ENCODE measurements around the gene SMARCB1.

SMARCB1 gene

DNA sequence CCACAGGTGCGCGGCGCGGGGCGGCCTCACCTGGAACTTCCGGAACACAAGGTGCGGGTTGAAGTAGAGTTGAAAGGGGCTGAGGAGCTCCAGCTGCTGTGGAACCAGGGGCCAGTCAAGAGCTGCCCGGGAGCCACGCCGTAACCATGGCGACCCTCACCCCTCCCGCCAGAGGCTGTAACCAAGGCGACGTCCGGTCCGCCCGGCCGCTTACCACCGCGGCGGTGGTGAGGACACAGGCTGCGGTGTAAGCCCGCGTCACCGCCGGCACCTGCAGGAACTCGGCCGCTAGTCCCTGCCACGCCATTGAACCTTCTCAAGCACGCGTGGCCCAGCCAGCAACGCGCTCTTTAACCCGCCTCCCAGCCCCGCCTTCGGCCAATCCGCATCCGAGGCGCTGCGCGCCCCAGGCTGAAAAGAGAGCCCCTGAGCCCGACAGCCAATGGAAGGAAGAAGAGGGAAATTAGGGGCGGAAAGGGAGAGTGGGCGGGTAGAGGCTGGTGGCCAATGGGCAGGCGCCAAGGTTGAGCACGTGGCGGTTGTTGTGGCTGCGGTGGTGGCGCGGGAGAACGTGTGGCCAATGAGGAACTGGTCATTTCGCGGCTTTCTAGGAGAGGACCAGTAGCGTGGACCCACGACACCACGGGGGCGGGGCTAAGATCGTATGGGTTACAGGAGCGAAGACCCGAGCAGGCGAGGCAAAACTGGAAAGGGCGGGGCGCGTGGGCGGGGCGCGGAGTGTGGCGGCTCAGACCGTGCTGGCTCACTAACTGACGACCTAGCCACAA, 52.1 kb downstream of the SMARCB1 start, which contains the start of gene DERL3:
Gene DERL3, minus strand, starts transcription at position 326 of the 788 bp plus-strand sequence. Its CDS starts 19 bp downstream, at position 307.
- TF ChIP-seq POLR2AphosphoS5 (IDR thresholded peaks at IDR 0.05; ENCODE audit: low read depth, low read length) (no peak), SIN3A (IDR thresholded peaks at IDR 0.05; ENCODE audit: borderline replicate concordance, insufficient read depth, low read length) (no peak), FOXP2 (optimal IDR thresholded peaks at IDR 0.05; ENCODE audit: borderline replicate concordance, extremely low read depth, extremely low read length, insufficient read depth) (peak; percentile 16), TAF1 (IDR thresholded peaks at IDR 0.05; ENCODE audit: borderline replicate concordance, insufficient read depth, low read length) (no peak)
- TF ChIP-seq, protein P1, sequence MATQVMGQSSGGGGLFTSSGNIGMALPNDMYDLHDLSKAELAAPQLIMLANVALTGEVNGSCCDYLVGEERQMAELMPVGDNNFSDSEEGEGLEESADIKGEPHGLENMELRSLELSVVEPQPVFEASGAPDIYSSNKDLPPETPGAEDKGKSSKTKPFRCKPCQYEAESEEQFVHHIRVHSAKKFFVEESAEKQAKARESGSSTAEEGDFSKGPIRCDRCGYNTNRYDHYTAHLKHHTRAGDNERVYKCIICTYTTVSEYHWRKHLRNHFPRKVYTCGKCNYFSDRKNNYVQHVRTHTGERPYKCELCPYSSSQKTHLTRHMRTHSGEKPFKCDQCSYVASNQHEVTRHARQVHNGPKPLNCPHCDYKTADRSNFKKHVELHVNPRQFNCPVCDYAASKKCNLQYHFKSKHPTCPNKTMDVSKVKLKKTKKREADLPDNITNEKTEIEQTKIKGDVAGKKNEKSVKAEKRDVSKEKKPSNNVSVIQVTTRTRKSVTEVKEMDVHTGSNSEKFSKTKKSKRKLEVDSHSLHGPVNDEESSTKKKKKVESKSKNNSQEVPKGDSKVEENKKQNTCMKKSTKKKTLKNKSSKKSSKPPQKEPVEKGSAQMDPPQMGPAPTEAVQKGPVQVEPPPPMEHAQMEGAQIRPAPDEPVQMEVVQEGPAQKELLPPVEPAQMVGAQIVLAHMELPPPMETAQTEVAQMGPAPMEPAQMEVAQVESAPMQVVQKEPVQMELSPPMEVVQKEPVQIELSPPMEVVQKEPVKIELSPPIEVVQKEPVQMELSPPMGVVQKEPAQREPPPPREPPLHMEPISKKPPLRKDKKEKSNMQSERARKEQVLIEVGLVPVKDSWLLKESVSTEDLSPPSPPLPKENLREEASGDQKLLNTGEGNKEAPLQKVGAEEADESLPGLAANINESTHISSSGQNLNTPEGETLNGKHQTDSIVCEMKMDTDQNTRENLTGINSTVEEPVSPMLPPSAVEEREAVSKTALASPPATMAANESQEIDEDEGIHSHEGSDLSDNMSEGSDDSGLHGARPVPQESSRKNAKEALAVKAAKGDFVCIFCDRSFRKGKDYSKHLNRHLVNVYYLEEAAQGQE (IDR thresholded peaks at IDR 0.05; ENCODE audit: insufficient read depth in 1 of 2, low read depth in 2 of 2, low read length in 2 of 2) = no peak

DNA sequence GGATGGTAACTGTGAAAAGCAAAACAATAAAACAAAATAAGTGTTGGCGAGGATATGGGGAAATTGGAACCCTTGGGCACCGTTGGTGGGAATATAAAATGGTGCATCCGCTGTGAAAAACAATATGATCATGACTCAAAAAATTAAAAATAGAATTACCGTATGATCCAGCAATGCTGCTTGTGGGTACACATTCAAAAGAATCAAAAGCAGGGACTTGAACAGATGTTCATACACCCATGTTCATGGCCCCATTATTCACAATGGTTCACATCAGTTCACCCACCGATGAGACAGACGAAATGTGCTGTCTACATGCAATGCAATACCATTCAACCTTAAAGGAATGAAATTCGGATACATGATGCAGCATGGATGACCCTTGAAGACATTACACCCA, 53.3 kb downstream of the SMARCB1 start:
- TF ChIP-seq FOXP2 (optimal IDR thresholded peaks at IDR 0.05; ENCODE audit: borderline replicate concordance, extremely low read depth, extremely low read length, insufficient read depth) (no peak), SIN3A (IDR thresholded peaks at IDR 0.05; ENCODE audit: borderline replicate concordance, insufficient read depth, low read length) (no peak), TAF1 (IDR thresholded peaks at IDR 0.05; ENCODE audit: borderline replicate concordance, insufficient read depth, low read length) (no peak), POLR2AphosphoS5 (IDR thresholded peaks at IDR 0.05; ENCODE audit: low read depth, low read length) (no peak)
- TF ChIP-seq, protein P1 (IDR thresholded peaks at IDR 0.05; ENCODE audit: insufficient read depth in 1 of 2, low read depth in 2 of 2, low read length in 2 of 2) = no peak

DNA sequence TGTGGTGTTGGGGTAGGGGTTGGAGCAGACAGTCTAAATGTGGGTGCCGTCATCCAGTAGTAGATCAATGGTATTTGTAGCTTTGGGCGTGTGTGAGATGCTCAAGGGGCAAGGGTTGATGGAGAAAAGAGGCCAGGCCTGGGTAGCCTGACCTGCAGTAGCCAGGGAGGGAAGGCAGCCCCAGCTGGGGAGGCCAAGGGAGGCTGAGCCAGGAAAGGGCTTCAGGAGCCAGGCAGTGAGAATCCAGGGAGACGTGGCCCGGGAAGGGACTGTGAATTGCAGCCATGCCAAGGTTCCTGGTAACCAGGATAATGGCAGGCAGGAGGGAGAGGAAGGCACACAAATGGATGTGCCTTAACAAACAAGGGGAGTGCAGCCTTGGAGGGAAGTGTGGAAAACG, 54.5 kb downstream of the SMARCB1 start:
- TF ChIP-seq POLR2AphosphoS5 (IDR thresholded peaks at IDR 0.05; ENCODE audit: low read depth, low read length) = no peak
- TF ChIP-seq SIN3A (IDR thresholded peaks at IDR 0.05; ENCODE audit: borderline replicate concordance, insufficient read depth, low read length) = no peak
- TF ChIP-seq, protein P1 (IDR thresholded peaks at IDR 0.05; ENCODE audit: insufficient read depth in 1 of 2, low read depth in 2 of 2, low read length in 2 of 2) = no peak
- TF ChIP-seq FOXP2 (optimal IDR thresholded peaks at IDR 0.05; ENCODE audit: borderline replicate concordance, extremely low read depth, extremely low read length, insufficient read depth) = no peak
- no peak for TF ChIP-seq TAF1 (IDR thresholded peaks at IDR 0.05; ENCODE audit: borderline replicate concordance, insufficient read depth, low read length)

DNA sequence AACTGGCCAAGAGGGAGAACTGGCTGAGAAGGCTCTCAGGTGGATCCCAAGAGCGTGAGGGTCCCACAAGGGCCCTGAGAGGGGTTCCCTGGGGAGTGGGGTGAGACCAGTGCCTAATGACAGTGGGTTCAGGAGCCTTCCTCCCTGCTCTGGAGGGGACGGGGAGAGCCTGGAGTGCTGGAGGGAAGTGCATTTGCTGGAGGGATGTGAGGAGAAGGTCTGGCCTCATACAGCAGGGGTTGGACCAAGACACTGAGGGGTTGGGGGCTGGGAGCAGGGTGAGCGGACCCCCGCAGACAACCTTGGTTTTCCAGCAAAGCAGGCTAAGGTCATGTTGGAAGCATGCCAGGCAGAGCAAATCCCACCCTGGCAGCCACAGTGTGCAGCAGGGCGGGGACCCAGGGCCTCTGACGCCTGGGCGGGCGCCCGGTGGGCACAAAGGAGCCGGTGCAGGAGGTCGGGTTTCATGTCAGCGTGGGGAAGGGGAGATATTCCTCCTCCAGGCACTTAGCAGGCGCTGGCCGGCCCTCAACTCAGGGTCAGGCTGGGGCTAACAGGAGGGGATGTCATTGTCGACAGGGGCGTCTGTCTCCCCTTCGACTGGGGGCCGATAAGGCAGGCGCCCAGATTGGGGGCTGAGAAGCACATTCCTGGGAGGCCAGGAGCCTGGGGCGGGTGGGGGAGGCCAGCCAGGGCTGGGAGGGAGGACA, 55.1 kb downstream of the SMARCB1 start:
- no peak for TF ChIP-seq SIN3A (IDR thresholded peaks at IDR 0.05; ENCODE audit: borderline replicate concordance, insufficient read depth, low read length)
- TF ChIP-seq FOXP2 (optimal IDR thresholded peaks at IDR 0.05; ENCODE audit: borderline replicate concordance, extremely low read depth, extremely low read length, insufficient read depth) = no peak
- TF ChIP-seq, protein P1 (IDR thresholded peaks at IDR 0.05; ENCODE audit: insufficient read depth in 1 of 2, low read depth in 2 of 2, low read length in 2 of 2) = no peak
- no peak for TF ChIP-seq TAF1 (IDR thresholded peaks at IDR 0.05; ENCODE audit: borderline replicate concordance, insufficient read depth, low read length)
- no peak for TF ChIP-seq POLR2AphosphoS5 (IDR thresholded peaks at IDR 0.05; ENCODE audit: low read depth, low read length)

Data from PFSK-1 (cell line).